IMR-90 (cell line): ENCODE measurements around the gene ARHGAP10. TPM values are rescaled to one million over a fixed set of nuclear protein-coding genes. Genes with fewer than 3 reads are reported as not detected.

Experiments
- ATAC-seq: fragments of 200-7000 bp; cut with Tn5 transposase; 2 replicates; pipeline ENCODE4 v1.9.1; 2020; ENCODE audit warnings: low read depth, mild to moderate bottlenecking, moderate library complexity
- BruUV-seq: library from RNA; stranded (reverse); fragments of 400-500 nt; replicated peaks from 2 replicates; lab custom pipeline; 2021; lab: Mats Ljungman, UMichigan
- CTCF ChIA-PET: fragments of 300-600 bp; formaldehyde crosslinking; extraction: SDS; loops from one replicate; lab custom pipeline; 2021; ENCODE audit warnings: antibody characterized with exemption; lab: Yijun Ruan, JAX
- POLR2A ChIA-PET: fragments of 300-600 bp; sonication (Branson Sonifier 250); formaldehyde crosslinking; loops from one replicate; lab custom pipeline; 2022; ENCODE audit warnings: antibody characterized with exemption; ENCODE audit not compliant: unreplicated experiment; lab: Charles Lee
- DNase-seq: peaks from one replicate; pipeline ENCODE4 v3.0.0; 2013
- H2AFZ ChIP-seq: replicated peaks from 2 replicates; pipeline ENCODE3; 2013; ENCODE audit warnings: low read length, mild to moderate bottlenecking; ENCODE audit not compliant: poor library complexity
- H2AK5ac ChIP-seq: 2 replicates; pipeline ENCODE4 v1.6.1; 2013; ENCODE audit warnings: low read depth, low read length, inconsistent platforms
- H2AK9ac ChIP-seq: replicated peaks from 2 replicates; pipeline ENCODE3; 2013; ENCODE audit warnings: mild to moderate bottlenecking, low read depth, low read length, moderate library complexity; ENCODE audit not compliant: poor library complexity
- H2BK120ac ChIP-seq: 2 replicates; pipeline ENCODE4 v1.6.1; 2013; ENCODE audit warnings: low read depth, low read length, inconsistent platforms
- H2BK15ac ChIP-seq: 3 replicates; pipeline ENCODE4 v1.6.1; 2013; ENCODE audit warnings: low read depth, low read length, inconsistent platforms
- H2BK20ac ChIP-seq: 2 replicates; pipeline ENCODE4 v1.6.1; 2013; ENCODE audit warnings: low read depth, mild to moderate bottlenecking, inconsistent platforms, low read length, moderate library complexity
- H2BK5ac ChIP-seq: 2 replicates; pipeline ENCODE4 v1.6.1; 2013; ENCODE audit warnings: mild to moderate bottlenecking, low read depth, low read length, inconsistent platforms; ENCODE audit not compliant: poor library complexity, severe bottlenecking
- H3K14ac ChIP-seq: replicated peaks from 2 replicates; pipeline ENCODE4 v1.6.1; 2013; ENCODE audit warnings: low read depth, low read length, inconsistent platforms
- H3K18ac ChIP-seq: 2 replicates; pipeline ENCODE4 v1.6.1; 2013; ENCODE audit warnings: low read depth, low read length, control low read depth
- H3K23ac ChIP-seq: 2 replicates; pipeline ENCODE4 v1.6.1; 2013; ENCODE audit warnings: low read depth, low read length, inconsistent platforms
- H3K27ac ChIP-seq: 2 replicates; pipeline ENCODE4 v1.5.1; 2013; ENCODE audit warnings: mild to moderate bottlenecking, control low read depth, low read length; ENCODE audit not compliant: insufficient read depth
- H3K27me3 ChIP-seq: 2 replicates; pipeline ENCODE4 v1.6.1; 2013; ENCODE audit warnings: low read length; ENCODE audit not compliant: control insufficient read depth, insufficient read depth
- H3K36me3 ChIP-seq: 2 replicates; pipeline ENCODE4 v1.6.1; 2013; ENCODE audit warnings: low read length, mixed read lengths; ENCODE audit not compliant: control insufficient read depth, insufficient read depth
- H3K4ac ChIP-seq: 2 replicates; pipeline ENCODE4 v1.6.1; 2013; ENCODE audit warnings: low read depth, low read length, inconsistent platforms
- H3K4me1 ChIP-seq: 2 replicates; pipeline ENCODE4 v1.6.1; 2013; ENCODE audit warnings: low read length, mixed read lengths; ENCODE audit not compliant: control insufficient read depth, insufficient read depth
- H3K4me2 ChIP-seq: 2 replicates; pipeline ENCODE4 v1.6.1; 2013; ENCODE audit warnings: low read depth, mild to moderate bottlenecking, control low read depth, low read length, moderate library complexity
- H3K4me3 ChIP-seq: 2 replicates; pipeline ENCODE4 v1.5.1; 2013; ENCODE audit warnings: low read depth, mild to moderate bottlenecking, control low read depth, low read length, moderate library complexity; ENCODE audit not compliant: insufficient read depth
- H3K56ac ChIP-seq: 2 replicates; pipeline ENCODE4 v1.6.1; 2013; ENCODE audit warnings: low read length, inconsistent platforms; ENCODE audit not compliant: insufficient read depth; ENCODE audit errors: extremely low read depth
- H3K79me1 ChIP-seq, 2 experiments: 2 replicates each; pipeline ENCODE4 v1.6.1; 2013; ENCODE audit warnings: low read length in 2 of 2, inconsistent platforms in 1 of 2, low read depth in 1 of 2
- H3K9ac ChIP-seq: 2 replicates; pipeline ENCODE4 v1.6.1; 2013; ENCODE audit warnings: low read depth, low read length, control low read depth
- H3K9me1 ChIP-seq: 2 replicates; pipeline ENCODE4 v1.6.1; 2013; ENCODE audit warnings: low read length, inconsistent platforms; ENCODE audit not compliant: insufficient read depth
- H3K9me3 ChIP-seq: 2 replicates; pipeline ENCODE4 v1.6.1; 2013; ENCODE audit warnings: low read length; ENCODE audit not compliant: control insufficient read depth, insufficient read depth
- H4K20me1 ChIP-seq: 2 replicates; pipeline ENCODE4 v1.6.1; 2013; ENCODE audit warnings: low read length, inconsistent platforms; ENCODE audit not compliant: insufficient read depth
- H4K5ac ChIP-seq: 2 replicates; pipeline ENCODE4 v1.6.1; 2013; ENCODE audit warnings: mild to moderate bottlenecking, low read depth, low read length, control low read depth
- H4K8ac ChIP-seq, 2 experiments: 2 replicates each; pipeline ENCODE4 v1.6.1; 2013; ENCODE audit warnings: low read depth in 2 of 2, low read length in 2 of 2, control low read depth in 1 of 2, inconsistent platforms in 1 of 2
- H4K91ac ChIP-seq: 2 replicates; pipeline ENCODE4 v1.6.1; 2013; ENCODE audit warnings: low read depth, low read length, inconsistent platforms; ENCODE audit not compliant: insufficient read depth
- BHLHE40 ChIP-seq: fragments of 150-350 bp; IDR thresholded peaks from 2 replicates; pipeline ENCODE4 v1.6.1; 2016; ENCODE audit warnings: mild to moderate bottlenecking, low read depth, low read length
- CEBPB ChIP-seq: IDR thresholded peaks from 2 replicates; pipeline ENCODE4 v1.6.1; 2012; ENCODE audit warnings: low read depth, low read length, improper control_type of control experiment
- ELK1 ChIP-seq: fragments of 150-350 bp; IDR thresholded peaks from 2 replicates; pipeline ENCODE4 v1.6.1; 2016; ENCODE audit warnings: low read depth, mild to moderate bottlenecking, low read length, moderate library complexity, borderline replicate concordance
- MAFK ChIP-seq: IDR thresholded peaks from 2 replicates; pipeline ENCODE4 v1.6.1; 2012; ENCODE audit warnings: low read depth, low read length, improper control_type of control experiment
- MAZ ChIP-seq: IDR thresholded peaks from 2 replicates; pipeline ENCODE4 v1.6.1; 2012; ENCODE audit warnings: low read depth, mild to moderate bottlenecking, low read length, improper control_type of control experiment, moderate library complexity, borderline replicate concordance
- POLR2A ChIP-seq: IDR thresholded peaks from 2 replicates; pipeline ENCODE4 v1.6.1; 2012; ENCODE audit warnings: mild to moderate bottlenecking, low read depth, low read length
- RAD21 ChIP-seq: IDR thresholded peaks from 2 replicates; pipeline ENCODE4 v1.6.1; 2012; ENCODE audit warnings: low read length, improper control_type of control experiment
- RCOR1 ChIP-seq: IDR thresholded peaks from 2 replicates; pipeline ENCODE4 v1.6.1; 2012; ENCODE audit warnings: mild to moderate bottlenecking, low read length, improper control_type of control experiment; ENCODE audit not compliant: insufficient replicate concordance
- RFX5 ChIP-seq: IDR thresholded peaks from 2 replicates; pipeline ENCODE4 v1.8.0; 2012; ENCODE audit warnings: low read depth, mild to moderate bottlenecking, low read length, moderate library complexity
- SMC3 ChIP-seq: fragments of 150-350 bp; IDR thresholded peaks from 2 replicates; pipeline ENCODE4 v1.6.1; 2016; ENCODE audit warnings: low read depth, mild to moderate bottlenecking, antibody characterized with exemption, low read length, moderate library complexity
- USF2 ChIP-seq: fragments of 150-350 bp; IDR thresholded peaks from 2 replicates; pipeline ENCODE4 v1.6.1; 2017; ENCODE audit warnings: mild to moderate bottlenecking, antibody characterized with exemption, low read length, low read depth
- WGBS, 2 experiments: methylation state at CpG; one replicate each; pipeline versions ENCODE4 v1.1.5 to v1.1.7; 2013; ENCODE audit warnings: missing lambda C conversion rate in 2 of 2; ENCODE audit not compliant: insufficient read length in 1 of 2; ENCODE audit errors: extremely low coverage in 2 of 2; 5-methylcytosine and 5-hydroxymethylcytosine counted together
- dilution Hi-C: fragments of 300-500 bp; cut with HindIII; formaldehyde crosslinking; loops from one replicate; pipeline ENCODE4 v1.14.3; 2018; ENCODE audit warnings: low sequenced_read_pairs; ENCODE audit not compliant: unreplicated experiment
- in situ Hi-C: fragments of 300-500 bp; cut with MboI; formaldehyde crosslinking; loops from 3 replicates; pipeline ENCODE4 v1.14.3; 2019; ENCODE audit warnings: low sequenced_read_pairs, inconsistent platforms, mixed read lengths
- intact Hi-C: fragments of 100-400 bp; cut with micrococcal nuclease; formaldehyde crosslinking; loops from 2 replicates; pipeline ENCODE4 v1.10.0; 2022
- polyA plus RNA-seq, 3 experiments: library from polyadenylated mRNA; depleted of rRNA; stranded (reverse); fragments of >200 nt; gene quantifications; 2 replicates each; pipeline ENCODE4 v1.2.3, GENCODE V29; 2012; ENCODE audit warnings: low replicate concordance in 1 of 3
- total RNA-seq: library from RNA; depleted of rRNA; stranded (reverse); fragments of >200 nt; gene quantifications from 2 replicates; pipeline ENCODE4 v1.2.3, GENCODE V29; 2012
- TF ChIP-seq, protein P1 (sequence below): conservative IDR thresholded peaks from 2 replicates; pipeline ENCODE4 v1.5.1; 2012; ENCODE audit warnings: mild to moderate bottlenecking, low read depth, low read length, improper control_type of control experiment

The ARHGAP10 gene
- total and polyA plus RNA-seq, 2 of the 4 experiments (the other 2 are of a cell fraction), result 27.1 to 29.4 TPM

- 90% methylated on average over 4 of the region's 7 CpGs; no CpG with 5 or more reads in 1 of the 2 experiments for WGBS, 2 experiments
- H3K56ac ChIP-seq, result no peak overlapping the region
- no peak overlapping the region for H3K4ac ChIP-seq
- no peak overlapping the region for H2AFZ ChIP-seq
- peaks cover 51% of the 10 kb centered on the region for H4K20me1 ChIP-seq
- TF ChIP-seq, protein P1, sequence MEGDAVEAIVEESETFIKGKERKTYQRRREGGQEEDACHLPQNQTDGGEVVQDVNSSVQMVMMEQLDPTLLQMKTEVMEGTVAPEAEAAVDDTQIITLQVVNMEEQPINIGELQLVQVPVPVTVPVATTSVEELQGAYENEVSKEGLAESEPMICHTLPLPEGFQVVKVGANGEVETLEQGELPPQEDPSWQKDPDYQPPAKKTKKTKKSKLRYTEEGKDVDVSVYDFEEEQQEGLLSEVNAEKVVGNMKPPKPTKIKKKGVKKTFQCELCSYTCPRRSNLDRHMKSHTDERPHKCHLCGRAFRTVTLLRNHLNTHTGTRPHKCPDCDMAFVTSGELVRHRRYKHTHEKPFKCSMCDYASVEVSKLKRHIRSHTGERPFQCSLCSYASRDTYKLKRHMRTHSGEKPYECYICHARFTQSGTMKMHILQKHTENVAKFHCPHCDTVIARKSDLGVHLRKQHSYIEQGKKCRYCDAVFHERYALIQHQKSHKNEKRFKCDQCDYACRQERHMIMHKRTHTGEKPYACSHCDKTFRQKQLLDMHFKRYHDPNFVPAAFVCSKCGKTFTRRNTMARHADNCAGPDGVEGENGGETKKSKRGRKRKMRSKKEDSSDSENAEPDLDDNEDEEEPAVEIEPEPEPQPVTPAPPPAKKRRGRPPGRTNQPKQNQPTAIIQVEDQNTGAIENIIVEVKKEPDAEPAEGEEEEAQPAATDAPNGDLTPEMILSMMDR, result no peak
- TF ChIP-seq RAD21 (no peak), ELK1 (no peak), RFX5 (no peak), SMC3 (no peak), MAZ (no peak), POLR2A (no peak), RCOR1 (no peak), CEBPB (no peak), BHLHE40 (no peak), MAFK (no peak), USF2 (no peak)
- no peak overlapping the region for H2AK5ac ChIP-seq
- DNase-seq, result no peak
- H2BK5ac ChIP-seq, result no peak overlapping the region
- no peak overlapping the region for H3K4me3 ChIP-seq
- H3K9ac ChIP-seq, result no peak overlapping the region
- POLR2A ChIA-PET, result interaction anchor here (0.7 kb wide), 1 partner anchor 33 kb away, joined by 4 read pairs; no protein-coding TSS in a partner anchor
- peaks cover 5% of the 10 kb centered on the region for H3K4me1 ChIP-seq
- no peak overlapping the region for H4K5ac ChIP-seq
- H4K8ac ChIP-seq, result peak overlapping the region in 1 of 2 experiments; percentile 19; a peak in 1 of 4 replicates
- H3K4me2 ChIP-seq, result no peak overlapping the region
- CTCF ChIA-PET, result interaction anchor here (1.1 kb wide), 1 partner anchor 17 kb away, joined by 4 read pairs; no protein-coding TSS in a partner anchor
- BruUV-seq, result no TSS peak
- no peak overlapping the region for H2BK20ac ChIP-seq
- dilution Hi-C loops (no loop called here), intact Hi-C loops (no loop called here), in situ Hi-C loops (no loop called here)
- no peaks in the 10 kb centered on the region for H3K27me3 ChIP-seq
- H3K36me3 ChIP-seq, result no peaks in the 10 kb centered on the region; the same call in 1 of the 2 replicates
- no peak overlapping the region for H3K14ac ChIP-seq
- no peaks in the 10 kb centered on the region for H3K9me3 ChIP-seq
- no peak overlapping the region for H3K23ac ChIP-seq
- H2BK15ac ChIP-seq, result no peak overlapping the region
- peaks cover 29% of the 10 kb centered on the region for H3K9me1 ChIP-seq
- no peak overlapping the region for H2BK120ac ChIP-seq
- H3K18ac ChIP-seq, result no peak overlapping the region
- no peak overlapping the region for H2AK9ac ChIP-seq
- H3K79me1 ChIP-seq, result peaks cover 66 to 92% of the 10 kb centered on the region in 2 experiments
- ATAC-seq, result no peak; the same call in 1 of the 2 replicates
- no peak overlapping the region for H3K27ac ChIP-seq
- no peak overlapping the region for H4K91ac ChIP-seq
These were observed 81.4 kb downstream of the ARHGAP10 start for GRCh38 chr4:147813109-147813773.
